ENCODE data around the gene ATG4B.

DNA sequence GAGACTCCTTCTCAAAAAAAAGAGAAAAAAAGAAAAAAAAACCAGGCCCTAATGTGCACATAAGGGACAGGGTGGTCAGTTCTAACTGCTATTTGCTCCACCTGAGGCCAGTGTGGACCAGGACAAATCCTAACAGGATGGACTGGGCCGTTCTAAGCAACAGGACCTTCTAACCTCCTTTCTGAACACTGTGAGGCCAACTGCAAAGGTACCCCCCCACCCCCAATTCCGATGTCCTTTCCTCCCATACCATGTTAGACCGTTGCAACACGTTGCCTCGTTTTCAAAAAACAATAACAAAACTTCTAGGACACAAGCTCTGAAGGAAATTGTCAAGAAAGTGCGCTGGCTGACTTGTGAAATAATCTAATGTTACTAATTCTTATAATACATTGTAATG, 1.7 kb upstream of the ATG4B start:
- no peak for TF ChIP-seq CTCF (IDR thresholded peaks at IDR 0.05; ENCODE audit: borderline replicate concordance, extremely low read depth, low read length, poor library complexity, severe bottlenecking)
- no peak for TF ChIP-seq EZH2 (IDR thresholded peaks at IDR 0.05; ENCODE audit: borderline replicate concordance, low read depth, low read length, severe bottlenecking)
